GM21423 (cell line): Measurements from ENCODE around the gene NKX6-2.
"Not testable (repeated sequence)": the region's sequence is repeated elsewhere in the genome, so short reads cannot be mapped to it uniquely, and the experiment has no call there.

Source experiments
- ATAC-seq: cut with Tn5 transposase; IDR thresholded peaks from one replicate; pipeline ENCODE4 v1.9.1; 2021; ENCODE audit warnings: mild to moderate bottlenecking, moderate library complexity; ENCODE audit not compliant: unreplicated experiment

Gene NKX6-2

GRCh38 chr10:132783940-132784865 is 1.7 kb downstream of the NKX6-2 start:
- ATAC-seq, result no peak

GRCh38 chr10:132783165-132783939 is 2.6 kb downstream of the NKX6-2 start:
- ATAC-seq, result no peak

- no peak for ATAC-seq
Observed at GRCh38 chr10:132781556-132781955, 4.4 kb downstream of the NKX6-2 start.

DNA sequence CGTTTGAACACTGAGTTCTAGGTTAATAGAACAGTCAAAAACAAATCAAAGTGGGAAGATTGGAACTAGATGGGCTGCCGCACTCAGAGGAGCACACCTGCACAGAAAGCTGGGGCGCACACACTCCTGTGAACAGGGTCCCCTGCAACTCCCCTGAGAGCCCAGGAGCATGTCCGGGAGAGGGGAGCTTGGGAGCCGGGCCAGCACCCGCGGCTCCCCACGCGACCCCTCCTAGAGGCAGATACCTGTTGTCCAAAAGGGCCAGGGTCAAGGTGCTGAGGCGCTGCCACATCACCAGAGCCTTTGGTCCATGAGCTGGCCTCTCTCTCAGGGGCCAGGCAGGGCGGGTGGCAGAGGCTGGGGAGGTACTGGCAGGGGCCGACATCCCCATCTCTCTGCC is 5.6 kb downstream of the NKX6-2 start:
- no peak for ATAC-seq

DNA sequence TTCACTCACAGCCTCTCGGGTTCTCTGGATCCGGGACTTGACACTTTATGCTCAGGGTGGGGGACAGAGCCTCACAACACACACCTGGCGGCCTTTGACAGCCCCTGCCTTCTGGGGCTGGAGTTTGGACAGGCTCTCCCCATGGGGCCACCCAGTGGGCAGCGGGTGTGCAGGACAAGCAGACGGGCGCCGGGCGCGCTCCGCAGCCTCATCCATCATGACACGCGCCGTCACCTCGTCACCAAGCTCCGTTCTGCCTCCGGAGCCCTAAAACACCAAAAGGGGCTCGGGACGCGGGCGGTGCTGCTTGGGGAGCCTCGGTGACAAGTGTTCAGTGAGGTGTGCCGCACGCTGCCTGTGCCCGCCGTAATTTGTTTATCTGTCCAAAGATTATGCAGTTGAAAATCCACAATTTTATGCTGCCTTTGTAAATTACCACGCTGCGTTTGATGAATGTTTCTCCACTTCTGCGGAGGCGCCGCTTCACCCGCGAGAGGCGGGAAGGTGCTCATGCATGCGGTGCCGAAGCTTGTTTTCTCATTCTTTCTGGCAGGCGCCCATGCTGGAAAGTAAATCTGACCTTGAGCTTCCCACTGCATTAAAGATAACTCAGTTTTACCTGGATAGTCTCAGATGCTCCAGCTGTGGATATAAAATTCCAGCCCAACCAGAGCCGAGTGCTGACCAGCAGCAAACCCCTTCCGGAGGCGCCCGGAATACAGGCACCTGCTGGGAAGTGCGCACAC is 6.2 kb downstream of the NKX6-2 start:
- ATAC-seq, result no peak

GRCh38 chr10:132777441-132777840 is 8.5 kb downstream of the NKX6-2 start:
- no peak for ATAC-seq

- ATAC-seq, result no peak
Observed at GRCh38 chr10:132776821-132777220, 9.1 kb downstream of the NKX6-2 start.

- ATAC-seq, result no peak
Observed at GRCh38 chr10:132776186-132776585, 9.8 kb downstream of the NKX6-2 start.

- no peak for ATAC-seq
Observed at GRCh38 chr10:132774902-132775863, 10.8 kb downstream of the NKX6-2 start.

DNA sequence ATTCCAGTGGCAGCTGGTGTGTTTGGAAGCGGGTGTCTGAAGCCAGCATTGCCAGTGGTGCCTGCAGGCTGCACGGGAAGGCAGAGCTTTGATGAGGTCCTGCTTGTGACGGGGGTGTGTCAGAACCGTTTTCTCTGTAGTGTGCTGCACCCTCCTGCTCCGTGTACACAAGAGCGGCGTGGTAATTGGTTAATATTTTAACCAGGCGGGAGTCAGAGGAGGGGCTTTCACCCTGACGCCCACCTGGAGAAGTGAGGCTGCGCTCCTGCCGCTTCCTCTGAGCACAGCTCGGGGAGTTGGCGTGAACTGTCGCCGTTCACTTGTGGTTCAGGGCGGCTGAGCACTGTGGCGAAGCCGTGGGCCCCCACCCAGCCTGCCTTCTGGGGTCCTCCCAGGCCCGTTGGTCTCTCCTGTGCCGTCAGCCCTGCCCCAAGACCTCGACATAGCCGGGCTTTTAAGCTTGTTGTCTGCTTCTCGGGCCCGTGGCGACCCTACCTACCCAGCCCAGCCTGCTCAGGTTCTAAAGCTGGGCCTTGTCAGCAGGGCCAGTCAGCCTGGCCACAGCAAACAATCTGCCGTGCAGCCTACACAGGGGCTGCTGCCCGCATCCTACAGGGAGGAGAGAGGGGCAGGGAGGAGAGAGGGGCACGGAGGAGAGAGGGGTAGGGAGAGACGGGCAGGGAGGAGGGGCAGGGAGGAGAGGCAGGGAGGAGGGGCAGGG is 11.6 kb downstream of the NKX6-2 start:
- no peak for ATAC-seq

GRCh38 chr10:132772816-132773215 is 13.1 kb downstream of the NKX6-2 start:
- ATAC-seq, result not testable (repeated sequence)

- ATAC-seq, result no peak
Observed at GRCh38 chr10:132770061-132771021, 15.6 kb downstream of the NKX6-2 start.

DNA sequence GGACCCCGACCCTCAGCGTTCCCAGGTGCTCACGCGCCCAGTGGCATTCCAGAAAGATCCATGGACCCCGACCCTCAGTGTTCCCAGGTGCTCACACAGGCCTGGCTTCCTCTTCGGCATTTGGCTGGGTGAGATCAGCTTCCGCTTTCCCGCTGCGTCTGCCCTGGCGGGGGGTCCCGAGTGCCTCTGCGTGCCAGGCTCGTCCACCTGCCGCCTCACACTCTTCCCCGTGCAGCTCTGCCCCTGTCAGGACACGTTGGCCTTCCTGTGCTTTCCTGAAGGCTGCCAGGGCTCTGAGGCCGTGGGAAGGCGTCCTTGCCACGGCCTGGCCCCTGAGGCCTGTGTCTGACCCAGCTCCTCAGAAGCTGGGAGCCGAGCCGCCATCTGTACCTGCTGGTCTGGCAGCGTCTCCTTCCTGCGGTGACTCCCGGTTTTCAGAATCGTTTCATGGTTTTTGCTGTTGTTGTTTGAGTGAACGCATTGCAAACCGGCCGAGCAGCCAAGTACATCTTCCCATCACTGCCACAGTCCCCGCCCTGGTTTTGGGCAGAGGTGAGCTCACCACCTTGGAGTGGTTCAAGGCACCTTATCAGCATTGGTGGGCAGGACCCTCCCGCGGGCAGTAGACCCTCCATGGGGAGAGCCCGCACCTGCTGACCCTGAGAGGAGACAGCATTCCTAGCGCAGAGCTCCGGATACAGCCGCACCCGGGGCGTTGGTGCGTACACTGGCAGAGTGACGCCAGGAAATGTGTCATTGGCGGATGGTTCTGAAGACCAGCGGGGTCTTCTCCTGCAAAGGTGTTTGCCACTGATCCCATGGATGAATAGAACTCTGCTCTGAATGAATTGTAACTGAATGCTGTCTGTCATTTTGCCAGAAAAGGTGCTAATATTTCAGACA is 17.4 kb downstream of the NKX6-2 start:
- ATAC-seq, result no peak

DNA sequence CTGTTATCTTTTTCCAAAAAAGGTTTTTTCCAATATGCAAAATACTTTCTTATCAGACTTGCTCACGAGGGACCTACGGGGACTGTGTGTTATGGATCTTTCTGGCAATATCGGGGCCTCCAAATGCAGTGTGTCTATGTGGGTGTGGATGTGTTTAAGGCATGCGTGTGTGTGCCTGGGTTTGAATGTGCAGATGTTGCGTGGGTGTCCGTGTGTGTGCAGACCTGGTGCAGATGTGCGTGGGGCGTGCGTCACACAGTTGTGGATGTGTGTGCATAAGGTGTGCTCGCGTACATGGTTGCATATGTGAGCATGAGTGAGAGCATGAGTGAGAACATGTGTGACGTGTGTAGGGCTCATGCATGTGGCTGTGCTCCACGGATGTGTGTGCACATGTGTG is 19.7 kb downstream of the NKX6-2 start:
- no peak for ATAC-seq

- ATAC-seq, result no peak
Observed at GRCh38 chr10:132765435-132765834, 20.5 kb downstream of the NKX6-2 start.

DNA sequence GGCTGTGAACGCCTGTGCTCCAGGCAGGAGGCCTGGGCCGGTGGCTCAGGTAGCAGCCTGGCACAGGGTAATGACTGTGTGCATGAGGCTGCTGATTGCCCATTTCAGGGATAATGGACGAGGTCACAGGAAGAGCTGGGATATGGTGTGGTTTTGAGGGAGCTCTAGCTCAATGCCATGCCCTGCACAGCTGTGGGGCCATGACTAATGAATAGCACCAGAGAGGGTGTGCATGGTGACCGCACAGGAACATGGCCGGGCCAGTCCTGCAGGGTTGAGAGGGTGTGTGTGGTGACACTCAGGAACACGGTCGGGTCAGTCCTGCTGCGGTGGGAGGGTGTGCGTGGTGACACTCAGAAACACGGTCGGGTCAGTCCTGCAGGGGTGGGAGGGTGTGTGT is 21.8 kb downstream of the NKX6-2 start:
- no peak for ATAC-seq

- ATAC-seq, result no peak
Observed at GRCh38 chr10:132763545-132763944, 22.4 kb downstream of the NKX6-2 start.
